ENCODE measurements around the gene ABRAXAS1. TPM values are rescaled to one million over a fixed set of nuclear protein-coding genes. Genes with fewer than 3 reads are reported as not detected.
A peak's percentile ranks its signal among the peaks of the same experiment; 100 is the strongest.

The ABRAXAS1 gene
- total RNA-seq, 1 experiment from 2014 or later = 24.7 TPM

GRCh38 chr4:83473423-83473822 lies 11.5 kb downstream of the ABRAXAS1 start:
- TF ChIP-seq CTCF (conservative IDR thresholded peaks at IDR 0.05) = no peak
- Histone ChIP-seq H3K23me2 (ENCODE audit: insufficient read length, low read depth, low read length, poor library complexity, severe bottlenecking) (no peaks in the 10 kb centered on the region), H2BK120ac (ENCODE audit: low read depth, low read length, poor library complexity, severe bottlenecking) (no peak overlapping the region), H3K23ac (ENCODE audit: insufficient read length, low read depth, low read length) (no peak overlapping the region), H4K8ac (replicated peaks; ENCODE audit: insufficient read length, low read depth, low read length) (no peak overlapping the region), H3K9me3 (ENCODE audit: control insufficient read depth, low read depth, low read length) (no peaks in the 10 kb centered on the region), H3K27ac (ENCODE audit: insufficient read length, low read depth, low read length) (no peak overlapping the region), H3K14ac (ENCODE audit: insufficient read depth, low read length) (no peak overlapping the region), H3K18ac (ENCODE audit: insufficient read length, low read depth, low read length) (no peak overlapping the region), H3K56ac (ENCODE audit: insufficient read length, low read depth, low read length) (no peak overlapping the region), H3T11ph (ENCODE audit: low read length) (no peak overlapping the region), H2BK12ac (ENCODE audit: insufficient read length, low read depth, low read length) (no peak overlapping the region), H4K91ac (ENCODE audit: insufficient read length, low read depth, low read length) (no peak overlapping the region), H2BK15ac (ENCODE audit: low read depth, low read length) (no peak overlapping the region), H4K5ac (ENCODE audit: insufficient read length, low read depth, low read length) (no peak overlapping the region), H3K4me2 (ENCODE audit: insufficient read depth, insufficient read length, low read length) (no peak overlapping the region), H3K4ac (ENCODE audit: low read depth, low read length) (no peak overlapping the region), H3K27me3 (ENCODE audit: insufficient read depth, low read length) (no peaks in the 10 kb centered on the region), H2BK5ac (ENCODE audit: insufficient read length, low read length) (no peak overlapping the region), H2AFZ (ENCODE audit: low read length) (no peak overlapping the region), H3K9ac (ENCODE audit: extremely low read depth, insufficient read length, low read length) (no peak overlapping the region), H2BK20ac (ENCODE audit: low read depth, low read length, poor library complexity, severe bottlenecking) (no peak overlapping the region), H4K20me1 (ENCODE audit: control insufficient read depth, insufficient read depth, insufficient read length) (no peaks in the 10 kb centered on the region), H2AK5ac (ENCODE audit: insufficient read length, low read length) (no peak overlapping the region), H3K4me1 (ENCODE audit: insufficient read depth, low read length) (no peaks in the 10 kb centered on the region), H3K79me1 (ENCODE audit: insufficient read depth, low read depth, low read length, poor library complexity, severe bottlenecking) (no peaks in the 10 kb centered on the region), H3K79me2 (ENCODE audit: insufficient read depth, low read length) (no peaks in the 10 kb centered on the region; the same call in 1 of the 2 replicates)
- H3K9me3 Mint-ChIP-seq = no peaks in the 10 kb centered on the region
- no peaks in the 10 kb centered on the region for H3K4me1 Mint-ChIP-seq
- H3K4me3 Mint-ChIP-seq = no peak overlapping the region
- DNase-seq = no peak
- no CpG with 5 or more reads among the region's 4 CpGs for WGBS (ENCODE audit: extremely low coverage, insufficient read length, low lambda C conversion rate)
- peak overlapping the region in 1 of 3 experiments; percentile 82; a peak in 1 of 7 replicates for H3K27ac Mint-ChIP-seq
- no peaks in the 10 kb centered on the region for H3K27me3 Mint-ChIP-seq (ENCODE audit: low read depth)
- peaks cover 2 to 23% (median 15%) of the 10 kb centered on the region in 3 experiments; a peak in 6 of 7 replicates for H3K36me3 Mint-ChIP-seq (ENCODE audit: insufficient read depth in 1 of 3, low read depth in 3 of 3)
